H1 (cell line): Measurements from ENCODE around the gene C17orf107. TPM values are rescaled to one million over a fixed set of nuclear protein-coding genes. Genes with fewer than 3 reads are reported as not detected.

Experiments used
- CTCF ChIA-PET: fragments of 300-600 bp; sonication (Branson Sonifier 250); formaldehyde crosslinking; loops from one replicate; lab custom pipeline; 2021; ENCODE audit not compliant: partially characterized antibody; lab: Charles Lee
- POLR2A ChIA-PET: fragments of 300-600 bp; sonication (Branson Sonifier 250); formaldehyde crosslinking; loops from one replicate; lab custom pipeline; 2021; ENCODE audit warnings: inconsistent platforms; ENCODE audit not compliant: partially characterized antibody; lab: Charles Lee
- DNase-seq, 2 experiments: peaks; one replicate each; pipeline versions ENCODE4 v3.0.0 to v3.0.0-alpha.2; 2010 to 2022; ENCODE audit warnings: low spot score in 2 of 2, low read depth in 1 of 2, mixed read lengths in 1 of 2
- FAIRE-seq: peaks from 2 replicates; lab custom pipeline; 2011; peaks lifted over from hg19 to GRCh38; lab: Jason Lieb, UNC
- H2AFZ ChIP-seq: 2 replicates; pipeline ENCODE4 v1.8.1; 2012; ENCODE audit warnings: low read length, inconsistent platforms
- H2AK5ac ChIP-seq: 2 replicates; pipeline ENCODE4 v1.6.1; 2013; ENCODE audit warnings: low read depth, low read length
- H2BK120ac ChIP-seq: replicated peaks from 2 replicates; pipeline ENCODE3; 2013; ENCODE audit warnings: low read depth, low read length, inconsistent platforms
- H2BK12ac ChIP-seq: 2 replicates; pipeline ENCODE4 v1.6.1; 2013; ENCODE audit warnings: low read depth, low read length
- H2BK15ac ChIP-seq: 2 replicates; pipeline ENCODE4 v1.6.1; 2013; ENCODE audit warnings: low read length
- H2BK20ac ChIP-seq: 2 replicates; pipeline ENCODE4 v1.6.1; 2013; ENCODE audit warnings: low read length
- H2BK5ac ChIP-seq: 2 replicates; pipeline ENCODE4 v1.6.1; 2013; ENCODE audit warnings: low read depth, low read length
- H3K14ac ChIP-seq: 2 replicates; pipeline ENCODE4 v1.6.1; 2013; ENCODE audit warnings: inconsistent platforms; ENCODE audit not compliant: insufficient read length
- H3K18ac ChIP-seq: 2 replicates; pipeline ENCODE4 v1.6.1; 2013; ENCODE audit warnings: low read length; ENCODE audit errors: extremely low read depth
- H3K23ac ChIP-seq: 2 replicates; pipeline ENCODE4 v1.6.1; 2013; ENCODE audit warnings: inconsistent platforms; ENCODE audit not compliant: insufficient read length
- H3K23me2 ChIP-seq: 2 replicates; pipeline ENCODE4 v1.6.1; 2013; ENCODE audit warnings: low read depth, low read length
- H3K27ac ChIP-seq: 2 replicates; pipeline ENCODE4 v1.6.1; 2011; ENCODE audit warnings: low read depth, low read length, inconsistent platforms
- H3K27me3 ChIP-seq, 4 experiments: replicated peaks in 1 of 4; 1 replicate in 1 of 4; 2 replicates in 3 of 4; pipeline versions ENCODE4 v1.6.1 to v1.8.1; 2011 to 2013; ENCODE audit warnings: low read length in 3 of 4, mild to moderate bottlenecking in 3 of 4, inconsistent platforms in 2 of 4, mixed read lengths in 2 of 4, moderate library complexity in 1 of 4; ENCODE audit not compliant: control insufficient read depth in 3 of 4, insufficient read depth in 3 of 4; ENCODE audit errors: extremely low read depth in 1 of 4
- H3K36me3 ChIP-seq, 4 experiments: 2 replicates each; pipeline versions ENCODE4 v1.6.1 to v1.8.1; 2011 to 2013; ENCODE audit warnings: mild to moderate bottlenecking in 4 of 4, low read length in 3 of 4, moderate library complexity in 2 of 4, control low read depth in 1 of 4, inconsistent platforms in 1 of 4; ENCODE audit not compliant: insufficient read depth in 4 of 4, control insufficient read depth in 2 of 4
- H3K4ac ChIP-seq: replicated peaks from 2 replicates; pipeline ENCODE3; 2013; ENCODE audit warnings: low read length, low read depth, mixed read lengths, inconsistent platforms; ENCODE audit not compliant: insufficient read length
- H3K4me1 ChIP-seq, 4 experiments: replicated peaks in 1 of 4; 1 replicate in 1 of 4; 2 replicates in 3 of 4; pipeline versions ENCODE4 v1.6.1 to v1.8.1; 2011 to 2013; ENCODE audit warnings: low read length in 3 of 4, inconsistent platforms in 2 of 4, mixed read lengths in 1 of 4; ENCODE audit not compliant: insufficient read depth in 4 of 4, control insufficient read depth in 3 of 4
- H3K4me2 ChIP-seq, 2 experiments: 2 replicates each; pipeline versions ENCODE4 v1.6.1 to v1.8.1; 2011 to 2013; ENCODE audit warnings: low read depth in 2 of 2, low read length in 2 of 2, control low read depth in 1 of 2, inconsistent platforms in 1 of 2, mild to moderate bottlenecking in 1 of 2; ENCODE audit not compliant: insufficient read depth in 1 of 2
- H3K4me3 ChIP-seq, 4 experiments: fragments of 200-600, 300-600 bp in 1 of 4; sonication (generic), shearing (Covaris generic), sonication (Bioruptor Twin) in 1 of 4; 2 replicates each; pipeline versions ENCODE4 v1.5.1 to v1.8.1; 2011 to 2016; ENCODE audit warnings: low read length in 4 of 4, low read depth in 3 of 4, control low read depth in 2 of 4, inconsistent platforms in 2 of 4, mild to moderate bottlenecking in 2 of 4, mixed read lengths in 1 of 4, moderate library complexity in 1 of 4; ENCODE audit not compliant: insufficient read depth in 2 of 4; ENCODE audit errors: extremely low read depth in 1 of 4
- H3K56ac ChIP-seq: replicated peaks from 2 replicates; pipeline ENCODE3; 2013; ENCODE audit warnings: low read depth, mild to moderate bottlenecking, mixed read lengths, low read length, inconsistent platforms; ENCODE audit not compliant: insufficient read length
- H3K79me1 ChIP-seq: 2 replicates; pipeline ENCODE4 v1.6.1; 2013; ENCODE audit warnings: low read depth, low read length, control low read depth
- H3K79me2 ChIP-seq, 2 experiments: 2 replicates each; pipeline versions ENCODE4 v1.6.1 to v1.8.1; 2012 to 2013; ENCODE audit warnings: low read length in 2 of 2, mild to moderate bottlenecking in 2 of 2, inconsistent platforms in 1 of 2; ENCODE audit not compliant: insufficient read depth in 2 of 2, control insufficient read depth in 1 of 2
- H3K9ac ChIP-seq, 4 experiments: replicated peaks in 1 of 4; 1 replicate in 1 of 4; 2 replicates in 3 of 4; pipeline versions ENCODE4 v1.6.1 to v1.8.1; 2011 to 2013; ENCODE audit warnings: low read depth in 3 of 4, low read length in 3 of 4, control low read depth in 2 of 4, mild to moderate bottlenecking in 2 of 4, moderate library complexity in 2 of 4, inconsistent platforms in 1 of 4; ENCODE audit errors: extremely low read depth in 1 of 4
- H3K9me3 ChIP-seq, 2 experiments: 2 replicates each; pipeline versions ENCODE4 v1.6.1 to v1.8.1; 2012 to 2013; ENCODE audit warnings: mild to moderate bottlenecking in 2 of 2, moderate library complexity in 2 of 2, control low read depth in 1 of 2, inconsistent platforms in 1 of 2, low read depth in 1 of 2, low read length in 1 of 2, mixed read lengths in 1 of 2; ENCODE audit not compliant: insufficient read depth in 2 of 2
- H4K20me1 ChIP-seq, 2 experiments: replicated peaks in 1 of 2; 2 replicates each; pipeline versions ENCODE3 to v1.8.1; 2011 to 2013; ENCODE audit warnings: inconsistent platforms in 2 of 2, low read length in 2 of 2, mild to moderate bottlenecking in 1 of 2; ENCODE audit not compliant: insufficient read depth in 2 of 2, control insufficient read depth in 1 of 2
- H4K5ac ChIP-seq: 2 replicates; pipeline ENCODE4 v1.6.1; 2013; ENCODE audit warnings: low read length, low read depth, mixed read lengths, inconsistent platforms; ENCODE audit not compliant: insufficient read length
- H4K8ac ChIP-seq: 2 replicates; pipeline ENCODE4 v1.8.0; 2013; ENCODE audit warnings: mild to moderate bottlenecking, moderate library complexity, low read length, inconsistent platforms; ENCODE audit not compliant: insufficient read depth; ENCODE audit errors: extremely low read depth
- H4K91ac ChIP-seq: replicated peaks from 2 replicates; pipeline ENCODE3; 2013; ENCODE audit warnings: low read length, mixed read lengths, inconsistent platforms; ENCODE audit not compliant: insufficient read length
- ASH2L ChIP-seq: fragments of 200-600, 300-600 bp; sonication (generic); IDR thresholded peaks from one replicate; pipeline ENCODE4 v1.7.1; 2017; ENCODE audit warnings: low read length
- BCL11A ChIP-seq, 2 experiments: IDR thresholded peaks; one replicate each; pipeline ENCODE4 v1.6.1; 2011; ENCODE audit warnings: low read depth in 2 of 2, low read length in 2 of 2, mild to moderate bottlenecking in 2 of 2
- CREB1 ChIP-seq: IDR thresholded peaks from 2 replicates; pipeline ENCODE4 v1.6.1; 2012; ENCODE audit warnings: inconsistent platforms
- GTF2F1 ChIP-seq: IDR thresholded peaks from 2 replicates; pipeline ENCODE4 v1.6.1; 2012; ENCODE audit warnings: low read depth, low read length, improper control_type of control experiment, borderline replicate concordance
- KDM1A ChIP-seq: fragments of 200-600, 300-600 bp; sonication (generic); IDR thresholded peaks from 2 replicates; pipeline ENCODE4 v1.7.1; 2016; ENCODE audit warnings: mild to moderate bottlenecking, low read length, borderline replicate concordance
- KDM5A ChIP-seq: fragments of 200-600 bp; IDR thresholded peaks from 2 replicates; pipeline ENCODE4 v1.7.1; 2012; ENCODE audit warnings: mild to moderate bottlenecking, low read length, inconsistent platforms, mixed read lengths
- POLR2A ChIP-seq, 2 experiments: IDR thresholded peaks; 1 replicate in 1 of 2; 2 replicates in 1 of 2; pipeline ENCODE4 v1.6.1; 2011; ENCODE audit warnings: low read depth in 2 of 2, low read length in 2 of 2, mild to moderate bottlenecking in 2 of 2; ENCODE audit errors: control extremely low read depth in 1 of 2
- POU5F1 ChIP-seq: IDR thresholded peaks from 2 replicates; pipeline ENCODE4 v1.6.1; 2011; ENCODE audit warnings: low read depth, mild to moderate bottlenecking, low read length, moderate library complexity
- RFX5 ChIP-seq: IDR thresholded peaks from 2 replicates; pipeline ENCODE4 v1.6.1; 2011; ENCODE audit warnings: low read depth, low read length, improper control_type of control experiment, borderline replicate concordance
- SIX5 ChIP-seq: IDR thresholded peaks from 2 replicates; pipeline ENCODE4 v1.6.1; 2011; ENCODE audit warnings: mild to moderate bottlenecking, low read depth, low read length
- SP1 ChIP-seq: IDR thresholded peaks from 2 replicates; pipeline ENCODE4 v1.6.1; 2011; ENCODE audit warnings: low read depth, low read length
- SRF ChIP-seq: IDR thresholded peaks from 2 replicates; pipeline ENCODE4 v1.6.1; 2011; ENCODE audit warnings: mild to moderate bottlenecking, low read depth, low read length, moderate library complexity
- SUZ12 ChIP-seq: fragments of 200-600 bp; sonication (generic); IDR thresholded peaks from 2 replicates; pipeline ENCODE4 v1.6.1; 2012; ENCODE audit warnings: mild to moderate bottlenecking, inconsistent platforms, low read length, moderate library complexity, mixed read lengths
- TCF12 ChIP-seq: IDR thresholded peaks from 2 replicates; pipeline ENCODE4 v1.6.1; 2011; ENCODE audit warnings: low read depth, mild to moderate bottlenecking, low read length
- WGBS, 2 experiments: shearing (Covaris generic) in 1 of 2; methylation state at CpG; one replicate each; pipeline versions ENCODE4 v1.1.6 to v1.1.7; 2013 to 2015; ENCODE audit warnings: low lambda C conversion rate in 2 of 2, mixed read lengths in 2 of 2, inconsistent platforms in 1 of 2, low coverage in 1 of 2, missing lambda C conversion rate in 1 of 2; ENCODE audit not compliant: insufficient replicate concordance in 2 of 2, insufficient coverage in 1 of 2, insufficient read length in 1 of 2; ENCODE audit errors: extremely low coverage in 1 of 2, missing lambda C conversion rate in 1 of 2; 5-methylcytosine and 5-hydroxymethylcytosine counted together
- polyA plus RNA-seq, 7 experiments: library from polyadenylated mRNA; depleted of rRNA in 3 of 7; stranded (reverse) in 5 of 7; unstranded in 2 of 7; fragments of >200 nt in 5 of 7; fragments of 200-250 nt in 2 of 7; gene quantifications; 1 replicate in 5 of 7; 2 replicates in 1 of 7; 4 replicates in 1 of 7; pipeline versions ENCODE4 v1.2.1 to v1.2.3, GENCODE V29; 2011 to 2013; ENCODE audit warnings: missing spikeins in 2 of 7, mixed read lengths in 2 of 7
- total RNA-seq: library from RNA; stranded (reverse); fragmentation: NEBNext Ultra II Directional; extraction: Animal tissue kit (Norgen Biotek cat#: 25700); gene quantifications from 2 replicates; pipeline ENCODE4 v1.2.1, GENCODE V29; 2021

Gene C17orf107
- total and polyA plus RNA-seq, 2 of the 8 experiments (the other 6 are each of a cell fraction or from before 2014, with no cell fraction given), result 0.39 to 0.45 TPM

- Histone ChIP-seq H2BK12ac (no peak overlapping the region), H2AFZ (no peak overlapping the region), H3K4me3 (no peak overlapping the region), H3K27me3 (no peaks in the 10 kb centered on the region), H4K8ac (no peak overlapping the region), H3K14ac (no peak overlapping the region), H3K18ac (no peak overlapping the region), H3K4me1 (peaks cover 0 to 4% (median 1%) of the 10 kb centered on the region in 4 experiments; a peak in 3 of 7 replicates), H3K36me3 (peaks cover 3 to 32% (median 16%) of the 10 kb centered on the region in 4 experiments; a peak in 6 of 8 replicates), H2BK120ac (no peak overlapping the region), H3K27ac (no peak overlapping the region), H2BK5ac (no peak overlapping the region; the same call in 1 of the 2 replicates), H3K23me2 (no peaks in the 10 kb centered on the region), H4K20me1 (peaks cover 0 to 2% of the 10 kb centered on the region in 2 experiments), H2BK20ac (no peak overlapping the region), H3K56ac (no peak overlapping the region), H3K4ac (no peak overlapping the region), H2BK15ac (no peak overlapping the region), H3K23ac (no peak overlapping the region), H2AK5ac (no peak overlapping the region), H3K79me2 (no peaks in the 10 kb centered on the region), H4K5ac (no peak overlapping the region), H3K9me3 (no peaks in the 10 kb centered on the region), H3K9ac (no peak overlapping the region), H4K91ac (no peak overlapping the region)
- DNase-seq (no peak), FAIRE-seq (no peak)
- 88% methylated on average over 4 of the region's 4 CpGs; no CpG with 5 or more reads in 1 of the 2 experiments for WGBS, 2 experiments
- CTCF ChIA-PET, result interaction anchor here (0.9 to 6.2 kb wide), 9 partner anchors 7 to 158 kb away, joined by 3 to 55 read pairs (median 5); partner anchors contain the start of gene VMO1
- no peak for TF ChIP-seq SUZ12
- no peak for TF ChIP-seq GTF2F1
- TF ChIP-seq CREB1, result no peak
- no peak for TF ChIP-seq SRF
- TF ChIP-seq KDM1A, result no peak
- TF ChIP-seq ASH2L, result no peak
- no peak for TF ChIP-seq KDM5A
- TF ChIP-seq POLR2A (IDR thresholded peaks at IDR 0.05; ENCODE audit: control extremely low read depth in 1 of 2, low read depth in 2 of 2, low read length in 2 of 2), result no peak
- no peak for TF ChIP-seq BCL11A (IDR thresholded peaks at IDR 0.05; ENCODE audit: low read depth in 2 of 2, low read length in 2 of 2)
- TF ChIP-seq TCF12, result no peak
- TF ChIP-seq POU5F1, result no peak
- TF ChIP-seq SIX5, result no peak
- TF ChIP-seq SP1, result no peak
- no peak for TF ChIP-seq RFX5
- TF ChIP-seq, all 59 proteins: peak for 0
- POLR2A ChIA-PET, result no interaction called here
- Histone ChIP-seq H3K79me1 (no peaks in the 10 kb centered on the region), H3K4me2 (no peak overlapping the region)
These were observed 14.8 kb upstream of the C17orf107 start for GRCh38 chr17:4884489-4884888.
